NCI-H748 (cell line): ENCODE results near the gene ISM2.

Experiments used
- DNase-seq: peaks from one replicate; lab custom pipeline; 2025; ENCODE audit not compliant: unreplicated experiment; lab: John Stamatoyannopoulos, UW

Gene ISM2

DNA sequence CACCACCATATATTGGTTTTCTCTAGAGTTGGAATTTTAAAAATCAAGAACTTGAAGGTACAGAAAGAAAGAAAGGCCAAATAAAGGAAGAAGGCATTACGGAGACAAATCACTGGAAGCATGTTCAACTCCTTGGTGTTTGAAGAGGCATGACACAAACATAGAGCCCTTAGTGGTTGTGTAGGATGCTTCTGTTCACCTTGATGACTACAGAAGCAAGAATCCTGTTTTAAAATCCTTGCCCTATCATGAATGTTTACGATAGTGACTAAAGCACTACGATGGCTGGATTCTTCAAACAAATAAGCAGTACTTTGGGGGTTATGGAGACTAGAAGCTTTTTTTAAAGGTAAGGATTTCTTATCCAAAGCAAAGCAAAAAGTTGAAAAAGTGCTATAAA is 10.3 kb upstream of the ISM2 start:
- DNase-seq: no peak

DNA sequence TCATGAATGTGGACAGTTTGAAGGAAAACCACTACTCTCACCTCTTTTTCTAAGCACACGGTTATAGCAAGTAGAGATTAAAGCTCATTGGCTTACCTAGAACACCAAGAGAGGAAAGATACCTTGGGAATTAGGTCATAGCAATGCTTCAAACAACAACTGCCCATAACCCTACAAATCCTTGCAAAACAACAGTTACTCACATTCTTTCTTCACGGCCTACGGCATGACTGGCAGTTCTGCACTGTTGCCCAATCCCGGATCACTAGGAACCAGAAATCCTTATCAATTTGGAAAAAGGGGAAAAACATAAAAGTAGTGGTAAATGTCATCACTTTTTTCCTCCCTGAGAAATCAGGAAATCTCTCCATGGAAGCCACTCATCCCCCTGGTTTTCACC is 9.6 kb upstream of the ISM2 start:
- DNase-seq: no peak

DNA sequence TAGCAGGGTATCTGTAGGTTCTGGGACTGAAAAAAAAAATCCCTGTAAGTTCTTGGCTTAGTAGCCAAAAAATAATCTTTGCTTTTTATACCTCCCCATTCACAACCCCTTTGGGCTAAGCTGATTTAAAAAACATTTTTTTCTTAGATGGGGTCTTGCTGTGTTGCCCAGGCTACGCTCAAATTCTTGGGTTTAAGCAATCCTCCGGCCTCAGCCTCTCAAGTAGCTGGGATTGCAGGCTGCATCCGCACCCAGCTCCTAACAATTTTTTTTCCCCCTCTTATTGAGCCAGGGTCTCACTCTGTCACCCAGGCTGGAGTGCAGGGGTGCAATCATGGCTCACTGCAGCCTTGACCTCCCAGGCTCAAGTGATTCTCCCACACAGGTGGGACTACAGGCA is 9.1 kb upstream of the ISM2 start:
- no peak for DNase-seq

DNA sequence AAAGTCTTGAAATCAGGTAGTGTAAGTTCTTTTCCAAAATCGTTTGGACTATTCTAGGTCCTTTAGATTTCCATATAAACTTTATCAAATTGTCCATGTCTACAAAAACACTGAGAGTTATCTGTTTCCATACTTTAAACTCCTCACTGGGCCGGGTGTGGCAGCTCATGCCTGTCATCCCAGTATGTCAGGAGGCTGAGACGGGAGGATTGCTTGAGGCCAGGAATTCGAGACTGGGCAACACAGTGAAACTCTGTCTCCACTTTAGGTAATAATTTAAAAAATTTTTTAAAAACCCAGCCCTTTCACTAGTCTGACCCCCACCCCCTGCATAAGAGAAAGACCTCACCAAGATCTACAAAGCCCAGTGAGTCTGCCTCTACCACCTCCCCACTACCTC is 6.4 kb upstream of the ISM2 start:
- no peak for DNase-seq

DNA sequence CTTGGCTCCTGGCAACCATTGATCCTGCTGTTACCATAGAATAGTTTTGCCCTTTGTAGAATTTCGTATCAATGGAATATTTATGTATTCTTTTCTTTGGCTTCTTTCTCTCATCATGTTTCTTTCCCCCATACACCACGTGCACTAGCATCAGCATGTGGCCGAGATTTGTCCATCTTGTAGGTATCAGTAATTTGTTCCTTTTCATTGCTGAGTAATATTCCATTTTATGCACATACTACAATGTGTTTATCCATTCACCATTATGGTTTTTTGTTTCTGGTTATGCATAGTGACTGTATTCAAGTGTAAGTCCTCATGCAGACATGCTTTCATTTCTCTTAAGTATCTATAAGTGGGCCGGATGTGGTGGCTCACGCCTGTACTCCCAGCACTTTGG is 4.5 kb upstream of the ISM2 start:
- DNase-seq: no peak

DNA sequence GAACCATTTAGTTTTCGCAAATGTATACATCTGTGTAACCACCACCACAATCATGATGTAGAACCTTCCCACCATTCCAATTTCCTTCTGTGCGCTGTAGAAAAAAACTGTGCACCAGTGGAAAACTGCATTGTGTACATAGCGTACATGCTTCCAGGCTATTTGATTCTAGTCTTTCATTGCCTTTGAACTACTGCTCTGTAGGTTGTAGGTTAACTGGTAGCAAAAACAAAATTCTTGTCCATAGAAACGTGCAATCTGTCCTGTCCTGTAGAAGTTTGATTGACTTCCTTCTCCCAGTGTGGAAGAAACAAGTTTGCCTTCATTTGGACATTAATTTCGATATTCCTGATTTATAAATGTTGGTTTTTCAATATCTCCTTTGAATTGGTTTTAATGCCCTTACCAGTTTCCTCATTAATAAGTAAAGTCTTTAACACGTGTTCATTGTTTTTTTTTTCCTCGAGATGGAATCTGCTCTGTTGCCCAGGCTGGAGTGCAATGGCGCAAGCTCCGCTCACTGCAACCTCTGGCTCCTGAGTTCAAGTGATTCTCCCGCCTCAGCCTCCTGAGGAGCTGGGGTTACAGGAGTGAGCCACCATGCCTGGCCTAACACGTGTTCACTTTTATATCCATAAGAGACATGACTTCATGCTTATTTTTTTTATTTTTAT is 3.6 kb upstream of the ISM2 start:
- no peak for DNase-seq

DNA sequence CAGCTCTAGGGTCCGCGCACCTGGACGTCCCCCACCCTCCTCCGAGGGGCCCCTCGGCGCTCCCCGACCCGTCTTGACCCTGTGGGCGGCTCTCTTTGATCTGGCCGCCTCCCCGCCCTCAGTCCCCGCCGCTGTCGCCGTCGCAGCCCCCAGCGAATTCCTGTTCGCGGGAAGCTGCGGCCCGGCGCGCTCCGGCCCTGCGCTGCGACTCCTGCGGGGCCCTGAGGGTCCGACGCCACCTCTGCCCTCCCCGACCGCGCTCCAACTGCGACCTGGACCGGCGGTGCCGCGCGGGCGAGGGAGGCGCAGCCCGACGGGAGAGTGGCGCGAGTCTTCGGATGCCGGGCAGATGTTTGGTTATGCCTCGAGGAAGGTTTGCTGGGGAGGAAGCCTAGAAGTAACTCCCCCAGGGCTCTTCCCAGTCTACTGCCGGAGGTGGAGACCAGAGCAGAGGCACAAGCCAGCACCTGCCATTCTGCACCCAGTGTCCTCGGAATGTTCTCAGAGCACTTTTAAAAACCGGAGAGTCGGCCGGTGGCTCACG is 440 bp upstream of the ISM2 start:
- peak; percentile 53 for DNase-seq

DNA sequence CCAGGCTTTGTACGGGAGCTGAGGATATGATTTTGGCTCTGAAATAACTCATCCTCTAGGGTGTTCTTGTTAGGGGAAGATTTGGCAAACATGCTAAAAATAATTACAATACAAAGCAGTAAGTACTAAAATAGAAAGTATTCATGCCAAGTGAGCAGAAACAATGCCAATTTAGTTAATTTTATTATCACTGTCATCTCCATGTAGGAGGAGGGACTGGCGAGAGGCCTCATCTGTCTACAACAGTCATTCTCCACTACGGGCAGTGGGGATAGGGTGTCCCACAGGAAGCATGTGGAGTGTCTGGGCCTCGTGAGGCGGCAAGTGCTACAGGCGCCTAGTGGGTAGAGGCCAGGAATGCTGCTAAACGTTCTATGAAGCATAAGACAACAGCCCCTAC is 3.3 kb downstream of the ISM2 start:
- DNase-seq: no peak

DNA sequence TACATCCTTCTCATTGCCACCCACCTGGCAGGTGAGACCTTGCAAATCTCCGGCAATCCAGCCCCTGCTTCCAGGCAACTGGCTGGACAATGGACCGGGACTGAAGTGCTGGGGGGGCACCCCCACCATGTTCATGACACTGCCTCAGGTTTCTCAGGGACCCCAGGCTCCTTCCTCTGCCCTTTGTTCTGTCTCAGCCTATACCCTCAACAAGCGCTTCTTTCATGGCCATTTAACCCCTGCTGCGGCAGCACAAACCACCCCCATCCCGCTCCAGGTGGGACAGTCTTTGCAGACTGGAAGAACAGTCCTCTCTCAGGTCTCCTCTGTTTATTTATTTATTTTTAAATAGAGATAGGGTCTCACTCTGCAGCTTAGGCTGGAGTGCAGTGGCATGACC is 7.6 kb downstream of the ISM2 start:
- DNase-seq: no peak

DNA sequence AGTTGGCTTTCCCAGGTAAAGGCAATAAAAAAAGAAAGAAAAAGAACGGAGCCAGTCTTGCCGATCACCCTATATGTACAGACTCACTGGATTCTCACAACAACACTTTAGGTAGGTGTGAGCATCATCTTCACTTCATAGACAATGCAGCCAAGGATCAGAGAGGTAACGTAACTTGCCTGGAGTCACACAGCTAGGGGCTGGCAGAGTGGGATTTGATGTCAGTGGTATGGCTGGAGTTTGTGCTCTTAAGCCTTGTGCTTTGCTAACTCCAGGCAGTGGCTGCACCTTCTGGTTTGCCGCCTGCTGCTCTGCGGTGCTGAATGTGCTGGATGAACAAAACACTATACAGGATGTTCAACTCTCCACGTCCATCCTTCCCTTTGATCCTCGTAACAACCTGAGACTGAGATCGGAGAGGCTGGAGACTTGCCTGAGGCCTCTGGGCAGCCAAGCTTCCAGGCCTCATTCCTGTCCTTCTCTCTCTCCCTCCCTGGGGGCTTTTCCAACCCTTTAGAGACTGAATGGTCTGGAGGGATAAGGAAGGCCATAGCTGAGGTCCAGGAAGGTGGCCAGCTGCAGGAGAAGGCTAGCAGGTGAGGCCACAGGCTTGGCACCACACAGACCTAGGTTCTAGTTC is 8.1 kb downstream of the ISM2 start:
- no peak for DNase-seq

DNA sequence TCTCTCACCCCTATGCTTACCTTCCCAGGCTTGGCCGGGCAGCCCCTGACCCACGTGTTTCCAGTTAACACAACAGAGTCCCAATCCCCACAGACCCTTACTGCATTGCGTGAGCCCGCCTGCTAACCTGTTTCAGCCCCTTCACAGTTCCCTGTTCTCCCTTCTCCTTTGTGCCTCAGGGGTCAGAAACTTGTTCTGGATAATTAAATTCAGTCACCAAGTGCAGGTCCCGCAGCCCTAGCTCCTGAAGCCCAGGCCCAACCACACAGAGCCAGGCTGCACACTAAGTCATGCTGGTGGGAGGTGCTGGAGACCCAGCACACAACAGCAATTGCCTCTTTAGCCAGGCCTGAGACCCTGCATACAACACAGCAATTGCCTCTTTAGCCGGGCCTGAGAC is 9.6 kb downstream of the ISM2 start:
- DNase-seq: no peak

DNA sequence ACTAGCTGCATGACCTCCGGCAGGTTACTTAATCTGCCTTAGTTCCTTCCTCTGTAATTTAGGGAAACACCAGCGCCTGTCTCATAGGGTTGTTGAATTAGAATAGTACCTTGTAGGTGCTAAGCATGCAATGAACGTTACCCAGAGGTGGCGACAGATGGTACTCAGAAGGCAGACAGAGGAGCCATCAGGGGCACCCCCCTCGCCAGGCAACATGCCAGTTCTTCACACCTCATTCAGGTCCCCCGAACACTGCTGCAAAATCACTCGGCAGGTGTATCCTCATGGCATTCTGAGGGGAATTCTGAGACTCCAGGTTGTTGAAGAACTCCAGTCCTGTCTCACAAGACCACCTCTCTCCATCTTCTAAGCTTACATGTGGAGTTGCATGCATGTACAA is 10.1 kb downstream of the ISM2 start:
- DNase-seq: no peak

DNA sequence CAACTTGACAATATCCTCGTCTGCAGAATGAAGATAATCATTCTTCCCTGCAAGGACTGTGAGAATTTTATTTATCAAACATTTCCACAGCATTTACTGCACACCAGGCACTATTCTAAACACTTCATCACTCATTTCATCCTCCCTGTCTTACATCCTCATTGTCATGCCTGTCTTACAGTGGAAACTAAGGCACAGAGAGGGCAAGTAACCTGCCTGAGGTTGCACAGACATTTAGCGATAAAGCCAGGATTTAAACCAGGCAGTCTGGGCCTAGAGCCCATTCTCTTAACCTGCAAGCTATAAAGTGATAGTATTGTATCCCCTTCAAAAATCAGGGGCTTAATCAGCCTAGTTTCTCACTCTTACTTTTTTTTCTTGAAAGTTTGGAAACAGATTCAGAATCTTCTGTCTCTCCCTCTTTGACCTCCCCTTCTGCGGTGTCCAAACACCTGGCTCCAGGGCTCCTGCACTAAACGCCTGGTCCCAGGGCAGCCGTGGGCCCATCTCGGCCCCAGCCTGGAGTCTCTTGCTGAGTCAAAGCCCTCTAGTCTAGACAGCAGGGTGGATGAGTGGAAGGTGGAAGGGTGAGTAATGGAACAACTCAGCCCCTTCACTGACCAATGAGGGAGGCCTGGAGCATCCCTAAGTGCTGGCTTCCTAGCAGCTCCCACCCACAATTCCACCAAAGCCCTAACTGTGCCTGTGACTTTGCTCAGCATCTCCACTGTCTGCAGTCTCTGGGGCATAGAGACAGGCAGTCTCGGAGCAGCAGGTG is 12.5 kb downstream of the ISM2 start:
- DNase-seq: no peak

DNA sequence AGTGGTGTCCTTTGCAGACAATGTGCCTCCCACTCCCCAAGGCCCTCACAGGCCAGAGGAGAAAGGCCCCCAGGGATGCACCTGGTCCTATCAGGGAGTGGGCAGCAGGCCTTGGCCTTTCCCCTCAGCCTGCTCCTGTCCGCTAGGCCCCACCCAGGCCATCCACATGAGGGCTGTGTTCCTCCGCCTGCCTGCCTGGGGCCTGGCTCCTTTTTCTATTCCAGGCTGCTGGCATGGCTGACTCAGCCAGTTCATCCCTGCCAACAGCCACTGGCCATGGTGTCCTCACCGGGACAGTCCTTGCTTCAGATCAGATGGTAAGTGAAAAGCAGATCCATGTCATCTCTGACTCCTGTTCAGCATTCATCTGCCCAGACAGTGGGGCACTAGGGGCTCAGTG is 13.4 kb downstream of the ISM2 start:
- DNase-seq: no peak

DNA sequence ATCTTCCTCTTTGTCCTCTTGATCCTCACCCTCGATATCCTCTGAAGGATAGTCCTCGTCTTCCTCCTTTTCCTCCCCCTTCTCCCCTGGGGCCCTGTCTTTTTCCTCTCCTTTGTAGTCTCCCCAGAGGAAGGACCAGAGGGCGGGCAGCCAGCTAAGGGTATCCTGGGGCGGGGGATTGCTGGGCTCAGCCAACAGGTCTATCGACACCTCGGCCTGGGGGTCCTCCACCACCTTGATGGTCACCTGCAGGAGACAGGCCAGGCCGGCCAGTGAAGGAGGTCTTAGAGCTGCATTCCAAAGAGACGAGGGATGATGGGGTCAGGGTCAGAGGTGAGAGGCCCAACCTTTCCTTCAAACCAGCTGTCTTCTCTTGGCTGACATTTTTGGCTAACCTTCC is 16.2 kb downstream of the ISM2 start:
- no peak for DNase-seq

DNA sequence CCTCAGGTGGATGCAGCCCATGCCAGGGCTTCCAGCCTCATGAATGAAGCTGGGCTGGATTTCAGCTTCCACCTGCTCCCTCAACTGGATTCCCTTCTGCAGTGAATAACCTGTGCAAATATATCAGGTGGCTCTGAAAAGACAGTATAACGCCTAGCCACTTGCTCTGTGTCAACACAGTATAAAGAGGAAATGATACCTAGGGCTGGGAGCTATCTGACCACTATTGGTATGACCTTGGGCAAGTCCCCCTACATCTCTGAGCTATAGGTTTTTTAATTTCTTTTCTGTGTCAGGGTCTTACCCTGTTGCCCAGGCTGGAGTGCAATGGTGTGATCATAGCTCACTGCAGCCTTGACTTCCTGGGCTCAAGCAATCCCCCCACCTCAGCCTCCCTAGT is 19.8 kb downstream of the ISM2 start:
- DNase-seq: no peak

DNA sequence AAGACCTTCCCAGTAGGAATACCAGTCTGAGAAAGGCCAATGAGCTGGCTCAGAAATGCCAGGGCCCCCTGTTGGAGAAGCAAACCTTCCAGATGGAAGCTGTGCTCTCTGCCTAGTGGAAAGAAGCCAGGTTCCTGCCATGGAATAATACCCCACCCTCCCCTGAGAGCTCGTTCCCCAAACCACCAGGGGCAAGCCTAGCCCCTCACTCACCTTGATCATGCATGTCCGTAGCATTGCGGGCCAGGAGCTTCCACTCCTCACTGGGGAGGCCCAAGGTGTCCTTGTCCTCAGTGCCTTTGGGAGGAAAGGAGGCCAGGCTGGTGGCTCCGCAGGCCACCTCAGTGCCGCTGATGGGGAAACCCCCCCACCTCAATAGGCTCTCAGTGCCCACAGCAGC is 20.6 kb downstream of the ISM2 start:
- DNase-seq: no peak

DNA sequence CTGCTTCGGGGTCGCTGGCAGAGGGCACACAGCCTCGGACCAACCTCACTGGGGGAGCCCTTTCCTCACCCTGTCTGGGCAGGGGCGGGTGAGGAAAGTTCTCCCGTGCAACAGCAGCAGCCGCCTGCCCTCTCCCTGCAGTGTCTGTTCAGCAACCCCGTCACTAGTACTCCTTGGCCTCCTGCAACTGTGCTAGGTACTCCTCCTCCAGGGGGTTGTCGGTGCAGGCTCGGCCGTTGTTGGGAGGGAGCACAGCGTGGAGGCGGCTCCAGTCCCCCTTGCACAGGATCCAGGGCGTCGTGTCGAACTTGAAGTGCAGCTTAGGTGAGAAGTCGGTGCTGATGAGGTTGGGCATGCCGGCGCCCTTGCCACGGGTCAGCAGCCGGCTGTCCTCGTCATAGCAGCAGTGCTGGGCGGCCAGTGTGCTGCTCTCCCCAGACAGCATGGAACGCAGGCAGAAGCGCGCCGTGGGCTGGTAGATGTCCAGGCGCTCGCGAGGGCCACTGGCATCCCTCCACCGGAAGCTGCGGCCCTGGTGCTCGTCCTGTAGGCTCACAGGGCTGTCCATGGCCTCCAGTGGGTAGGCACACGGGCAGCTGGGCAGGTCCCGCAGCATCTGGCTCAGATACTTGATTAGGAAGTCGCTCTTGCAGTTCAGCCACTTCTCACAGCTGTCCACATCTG is 23.0 kb downstream of the ISM2 start:
- DNase-seq: no peak

DNA sequence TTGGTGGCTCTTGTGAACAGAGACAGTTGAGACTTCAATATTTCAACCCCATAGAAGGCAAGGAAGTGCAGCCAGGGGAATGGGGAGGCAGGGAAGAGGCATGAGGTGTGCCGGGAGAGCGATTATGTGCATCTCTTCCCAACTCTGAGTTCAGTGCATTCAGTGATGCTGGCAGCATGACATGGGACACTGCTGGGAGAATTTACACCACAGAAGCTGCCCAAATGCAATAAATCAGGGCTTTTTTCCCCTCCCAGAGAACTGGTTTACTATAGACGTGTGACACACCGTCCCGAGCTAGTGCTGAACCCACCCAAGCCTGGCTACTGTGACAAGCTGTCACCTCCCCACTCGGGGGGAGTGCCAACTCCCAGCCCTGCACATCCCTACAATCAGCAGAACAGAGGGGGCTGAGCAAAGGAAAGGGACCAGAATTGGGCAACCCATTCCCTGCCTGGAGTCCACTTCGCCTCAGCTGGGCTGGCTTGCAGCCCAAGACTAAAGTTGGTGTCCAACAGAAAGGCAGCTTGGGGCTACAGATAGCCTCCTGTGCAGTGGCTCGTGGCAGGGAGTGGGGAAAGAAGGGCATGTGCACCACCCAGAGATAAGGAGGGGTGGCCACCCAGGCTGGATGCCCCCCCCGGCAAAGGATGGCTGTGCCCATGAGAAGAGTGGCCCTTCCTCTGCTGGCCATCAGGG is 24.0 kb downstream of the ISM2 start:
- no peak for DNase-seq

DNA sequence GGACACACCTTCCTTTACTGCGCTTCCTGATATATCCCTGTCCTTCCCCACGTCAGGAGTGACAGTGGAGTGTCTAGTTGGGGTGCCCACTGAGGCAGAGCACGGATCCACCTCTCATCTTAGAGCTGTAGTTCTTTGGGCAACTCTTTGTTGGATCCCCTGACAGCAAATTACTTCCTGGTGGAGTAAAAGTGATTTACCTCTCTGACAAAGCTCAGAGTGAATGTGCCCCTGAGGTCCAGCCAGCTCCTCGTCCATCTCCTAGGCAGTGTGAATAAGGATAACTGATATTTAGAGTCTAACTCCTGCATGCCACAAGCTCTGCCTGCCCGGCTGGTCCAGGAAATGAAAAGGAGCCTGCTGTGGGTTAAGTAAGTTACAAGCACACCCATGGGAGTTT is 24.7 kb downstream of the ISM2 start:
- no peak for DNase-seq
